ENCODE data around the gene ITFG1.
A peak's percentile ranks its signal among the peaks of the same experiment; 100 is the strongest.
"Not testable (repeated sequence)": the region's sequence is repeated elsewhere in the genome, so short reads cannot be mapped to it uniquely, and the experiment has no call there.

ITFG1 gene

DNA sequence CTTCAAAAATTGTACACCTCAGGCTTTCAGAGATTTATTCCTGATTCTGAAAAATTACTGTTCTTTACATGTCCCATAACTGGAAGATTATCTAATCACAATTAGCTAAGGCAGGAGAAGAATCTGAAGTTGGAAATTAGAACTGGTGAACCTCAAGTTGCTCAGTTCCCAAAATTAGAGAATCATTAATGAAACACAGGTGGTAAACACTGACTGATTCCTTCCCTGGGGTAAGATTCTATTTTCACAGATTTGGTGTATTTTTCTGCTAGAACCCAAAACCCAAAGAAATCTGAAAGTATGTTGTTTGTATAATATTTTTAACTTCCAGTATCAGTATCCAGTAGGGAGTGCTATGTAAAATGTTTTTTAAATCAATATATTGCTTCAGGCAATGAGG, 26.0 kb upstream of the ITFG1 start:
- peaks cover 8 to 14% of the 10 kb centered on the region in 2 donors for H3K4me1 Mint-ChIP-seq
- no peak for ATAC-seq (replicated peaks)
- H3K27me3 Mint-ChIP-seq = no peaks in the 10 kb centered on the region
- H3K9me3 Mint-ChIP-seq = peaks cover 0 to 12% of the 10 kb centered on the region in 2 donors
- H3K27ac Mint-ChIP-seq = no peak overlapping the region
- H3K36me3 Mint-ChIP-seq = peaks cover 52 to 65% of the 10 kb centered on the region in 2 donors
- peak overlapping the region in 1 of 2 donors; percentile 0 for H3K4me3 Mint-ChIP-seq
- DNase-seq = no peak

DNA sequence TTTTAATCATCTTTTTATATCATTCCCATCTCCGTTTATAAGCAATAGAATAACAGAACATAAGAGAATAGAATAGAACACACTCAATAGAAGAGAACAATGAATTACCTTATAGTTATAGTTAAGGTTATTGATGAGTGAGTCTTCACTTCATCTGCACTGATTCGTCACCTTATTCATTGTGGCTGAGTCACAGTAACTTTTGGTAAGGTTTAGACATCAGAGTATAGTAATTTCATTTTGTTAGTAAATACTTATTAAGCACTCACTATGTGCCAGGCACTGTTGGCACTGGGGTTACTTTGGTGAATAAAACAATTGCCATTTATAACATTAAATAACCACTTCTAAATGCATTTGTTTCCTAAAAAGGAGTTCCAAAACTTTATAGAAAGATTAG, 22.8 kb upstream of the ITFG1 start:
- peak overlapping the region; percentile 76 for H3K27ac Mint-ChIP-seq
- H3K27me3 Mint-ChIP-seq = no peaks in the 10 kb centered on the region
- H3K4me1 Mint-ChIP-seq = peaks cover 24 to 42% of the 10 kb centered on the region in 2 donors
- peaks cover 4 to 6% of the 10 kb centered on the region in 2 donors for H3K9me3 Mint-ChIP-seq
- ATAC-seq (replicated peaks) = no peak
- no peak for DNase-seq
- H3K4me3 Mint-ChIP-seq = no peak overlapping the region
- H3K36me3 Mint-ChIP-seq = peaks cover 39 to 57% of the 10 kb centered on the region in 2 donors

DNA sequence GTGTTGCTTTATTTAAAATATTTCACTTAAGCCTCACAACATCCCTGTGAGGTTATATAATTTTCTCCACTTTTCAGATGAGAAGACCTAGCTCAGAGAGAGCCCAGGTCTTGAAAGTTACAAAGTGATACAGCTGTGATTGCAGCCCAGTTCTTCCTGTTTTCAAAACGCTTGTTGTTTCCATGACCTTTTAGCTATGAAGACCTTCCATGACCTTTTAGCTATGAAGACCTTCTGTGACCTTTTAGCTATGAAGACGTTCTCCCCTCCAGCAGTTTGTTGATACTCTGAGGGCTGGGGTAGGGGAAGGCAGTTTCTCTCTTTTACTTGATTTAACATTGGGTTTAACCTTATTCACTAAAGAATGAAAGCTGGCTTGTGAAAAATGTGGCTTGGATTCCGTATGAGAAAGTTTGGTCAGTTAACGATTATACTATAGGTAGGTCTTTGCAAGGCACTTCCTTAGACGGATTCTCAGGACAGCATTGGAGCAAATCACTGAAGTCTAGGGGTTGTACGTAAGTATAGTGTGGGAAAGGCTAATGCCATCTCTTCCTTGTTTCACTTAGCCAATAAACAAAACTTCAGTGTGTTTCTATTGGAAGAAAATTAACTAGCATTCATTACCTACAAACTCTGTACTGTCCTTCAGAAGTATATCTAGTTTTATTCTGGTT, 21.0 kb upstream of the ITFG1 start:
- Mint-ChIP-seq H3K27me3 (no peaks in the 10 kb centered on the region), H3K4me1 (peaks cover 26 to 51% of the 10 kb centered on the region in 2 donors), H3K9me3 (peaks cover 0 to 4% of the 10 kb centered on the region in 2 donors), H3K36me3 (peaks cover 28 to 51% of the 10 kb centered on the region in 2 donors), H3K27ac (peak overlapping the region; percentile 91), H3K4me3 (peak overlapping the region; percentile 56 to 73)
- ATAC-seq (replicated peaks) (peak; percentile 88 to 90), DNase-seq (peak; percentile 36)

DNA sequence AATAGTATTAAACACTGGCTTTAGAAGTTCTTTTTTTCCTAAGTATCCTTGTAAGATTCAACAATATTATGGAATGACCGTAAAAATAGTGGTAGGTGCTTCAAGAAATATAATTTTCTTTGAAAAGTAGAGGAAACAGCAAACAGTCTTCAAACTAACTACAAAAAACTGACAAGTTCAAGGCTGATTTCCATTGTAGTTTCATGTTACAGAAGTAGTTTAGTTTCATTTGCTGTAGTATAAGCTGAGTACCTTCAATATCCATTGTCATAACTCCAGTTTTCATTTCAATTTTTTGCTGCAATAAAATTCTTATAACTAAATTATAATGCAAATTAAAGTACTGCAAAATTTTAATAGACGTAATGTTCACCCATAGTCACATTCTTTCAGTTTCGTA, 19.5 kb upstream of the ITFG1 start:
- no peak for ATAC-seq (replicated peaks)
- Mint-ChIP-seq H3K27me3 (no peaks in the 10 kb centered on the region), H3K36me3 (peaks cover 21 to 46% of the 10 kb centered on the region in 2 donors), H3K9me3 (peaks cover 0 to 4% of the 10 kb centered on the region in 2 donors), H3K4me3 (no peak overlapping the region), H3K4me1 (peaks cover 25 to 45% of the 10 kb centered on the region in 2 donors), H3K27ac (peak overlapping the region; percentile 75)
- no peak for DNase-seq

DNA sequence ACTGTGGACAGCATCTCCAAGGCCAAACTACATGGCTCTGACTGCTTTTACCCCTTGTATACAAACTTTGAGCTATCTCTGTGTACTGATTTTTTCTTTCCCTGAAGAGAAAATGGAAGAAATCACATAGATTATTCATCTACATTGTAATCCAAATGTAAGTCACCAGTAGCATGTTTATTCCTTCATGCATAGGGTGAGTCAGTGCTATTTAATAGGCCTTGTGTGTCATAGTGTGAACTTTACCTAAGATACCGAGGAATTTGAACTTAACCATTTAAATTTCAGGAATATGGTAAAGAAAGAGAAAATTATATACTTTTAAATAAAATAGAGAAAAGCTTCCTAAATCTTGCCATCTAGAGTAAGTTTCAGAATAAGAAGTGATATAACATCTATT, 16.8 kb upstream of the ITFG1 start:
- H3K27me3 Mint-ChIP-seq = no peaks in the 10 kb centered on the region
- H3K9me3 Mint-ChIP-seq = peaks cover 0 to 4% of the 10 kb centered on the region in 2 donors
- H3K4me3 Mint-ChIP-seq = no peak overlapping the region
- DNase-seq (no peak), ATAC-seq (replicated peaks) (no peak)
- H3K36me3 Mint-ChIP-seq = peaks cover 23 to 45% of the 10 kb centered on the region in 2 donors
- no peak overlapping the region for H3K27ac Mint-ChIP-seq
- H3K4me1 Mint-ChIP-seq = peaks cover 25 to 56% of the 10 kb centered on the region in 2 donors

DNA sequence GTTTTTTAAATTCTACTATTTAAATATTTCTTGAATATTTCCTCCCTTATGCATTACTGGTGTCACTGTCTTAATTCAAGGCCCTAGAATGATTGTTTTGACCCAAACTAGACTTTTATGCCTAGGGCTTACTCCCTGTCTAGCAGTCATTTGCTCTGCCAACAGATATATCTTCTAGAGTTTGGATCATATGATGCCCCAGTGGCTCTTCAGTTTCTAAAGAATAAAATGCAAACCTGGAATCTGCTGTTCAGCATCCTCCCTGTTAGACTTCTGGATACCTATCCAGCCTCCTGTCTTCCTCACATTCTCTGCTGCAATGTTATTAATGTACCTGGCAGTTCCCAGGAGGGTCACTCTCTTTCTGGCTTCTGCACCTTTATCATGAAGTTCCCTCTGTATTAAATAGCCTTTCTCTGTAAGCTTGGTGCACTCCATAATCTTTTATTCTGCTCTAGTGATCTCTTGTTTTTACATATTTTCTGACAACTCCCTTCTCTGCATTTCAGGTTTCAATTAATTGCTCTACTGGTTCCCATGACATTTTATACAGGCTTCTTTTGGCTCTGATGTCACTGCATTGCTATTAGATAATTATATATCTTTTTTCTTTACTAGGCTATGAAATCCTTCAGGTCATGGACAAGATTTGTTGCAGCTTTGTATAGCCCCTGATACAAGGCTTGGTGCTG, 15.9 kb upstream of the ITFG1 start:
- no peak for DNase-seq
- Mint-ChIP-seq H3K27me3 (no peaks in the 10 kb centered on the region), H3K27ac (peak overlapping the region; percentile 2), H3K36me3 (peaks cover 28 to 44% of the 10 kb centered on the region in 2 donors), H3K4me3 (peak overlapping the region; percentile 27 to 58), H3K9me3 (peaks cover 0 to 4% of the 10 kb centered on the region in 2 donors), H3K4me1 (peaks cover 23 to 57% of the 10 kb centered on the region in 2 donors)
- ATAC-seq (replicated peaks) = peak; percentile 41 to 48

DNA sequence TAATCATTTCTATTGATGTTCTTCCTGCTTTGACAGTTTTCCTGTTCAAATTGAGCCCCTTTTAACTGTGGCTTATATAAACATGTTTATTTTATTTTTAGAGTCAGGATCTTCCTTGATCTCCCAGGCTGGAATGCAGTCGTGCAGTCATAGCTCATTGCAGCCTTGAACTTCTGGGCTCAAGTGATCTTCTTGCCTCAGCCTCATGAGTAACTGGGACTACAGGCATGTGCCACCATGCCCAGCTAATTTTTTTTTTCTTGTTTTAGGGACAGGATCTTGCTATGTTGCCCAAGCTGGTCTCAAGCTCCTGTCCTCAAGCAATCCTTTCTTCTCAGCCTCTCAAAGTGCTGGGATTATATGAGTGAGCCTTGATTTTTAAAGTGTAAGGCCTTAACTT, 14.9 kb upstream of the ITFG1 start:
- Mint-ChIP-seq H3K36me3 (peaks cover 31 to 41% of the 10 kb centered on the region in 2 donors), H3K4me3 (no peak overlapping the region), H3K9me3 (peaks cover 0 to 2% of the 10 kb centered on the region in 2 donors), H3K4me1 (peaks cover 22 to 53% of the 10 kb centered on the region in 2 donors), H3K27ac (no peak overlapping the region), H3K27me3 (no peaks in the 10 kb centered on the region)
- DNase-seq (no peak), ATAC-seq (replicated peaks) (no peak)

DNA sequence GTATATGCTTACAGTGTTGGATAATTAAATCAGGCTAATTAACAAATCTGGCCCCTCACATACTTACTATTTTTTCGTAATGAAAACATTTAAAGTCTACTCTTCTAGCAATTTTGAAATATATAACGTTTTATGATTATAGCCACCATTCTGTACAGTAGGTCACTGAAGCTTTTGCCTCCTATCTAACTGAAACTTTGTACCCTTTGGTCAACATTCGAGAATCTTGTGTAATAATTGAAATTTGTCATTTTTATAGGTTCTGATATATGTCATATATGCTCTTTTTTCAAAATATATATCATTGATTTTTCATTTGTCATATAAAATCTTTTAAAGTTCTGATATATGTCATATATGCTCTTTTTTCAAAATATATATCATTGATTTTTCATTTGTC, 12.9 kb upstream of the ITFG1 start:
- Mint-ChIP-seq H3K27ac (no peak overlapping the region), H3K27me3 (no peaks in the 10 kb centered on the region), H3K4me1 (peaks cover 15 to 47% of the 10 kb centered on the region in 2 donors), H3K9me3 (peaks cover 0 to 2% of the 10 kb centered on the region in 2 donors), H3K4me3 (no peak overlapping the region), H3K36me3 (peaks cover 31 to 40% of the 10 kb centered on the region in 2 donors)
- ATAC-seq (replicated peaks) = no peak
- no peak for DNase-seq

DNA sequence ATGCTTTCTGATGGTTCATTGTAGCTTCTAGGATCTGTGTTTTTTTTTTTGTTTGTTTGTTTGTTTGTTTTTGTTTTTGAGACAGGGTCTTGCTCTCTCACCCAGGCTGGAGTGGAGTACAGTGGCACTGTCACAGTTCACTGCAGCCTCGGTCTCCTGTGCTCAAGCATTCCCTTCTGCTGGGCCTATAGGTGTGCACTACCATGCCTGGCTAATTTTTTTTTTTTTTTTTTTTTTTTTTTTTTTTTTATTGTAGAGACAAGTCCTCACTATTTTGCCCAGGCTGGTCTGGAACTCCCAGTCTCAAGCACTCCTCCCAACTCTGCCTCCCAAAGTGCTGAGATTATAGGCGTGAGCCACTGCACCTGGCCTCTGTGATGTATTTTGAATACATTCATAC, 12.1 kb upstream of the ITFG1 start:
- not testable (repeated sequence) for DNase-seq; H3K4me3 Mint-ChIP-seq; H3K9me3 Mint-ChIP-seq; ATAC-seq (replicated peaks); H3K27me3 Mint-ChIP-seq
- Mint-ChIP-seq H3K4me1 (peaks cover 19 to 49% of the 10 kb centered on the region in 2 donors), H3K36me3 (peaks cover 36 to 43% of the 10 kb centered on the region in 2 donors), H3K27ac (peak overlapping the region; percentile 47)

DNA sequence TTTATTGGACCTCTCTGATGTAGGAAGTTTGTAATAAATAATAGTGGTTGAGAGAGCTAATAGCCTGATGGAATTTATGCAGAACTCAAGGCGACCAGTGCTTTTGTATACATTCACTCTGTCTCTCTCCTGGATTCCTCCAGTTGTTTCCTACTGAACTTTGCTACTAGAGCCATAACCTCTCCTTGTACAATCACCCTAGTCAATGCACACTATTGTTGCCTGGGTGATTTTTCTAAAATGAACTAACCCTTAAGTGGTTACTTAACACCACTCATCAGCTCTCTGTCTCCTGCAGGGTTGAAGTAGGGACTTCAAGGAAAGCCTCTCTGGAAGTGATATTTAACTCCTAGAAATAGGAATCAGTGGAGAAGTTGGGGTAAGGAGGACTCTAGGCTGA, 9.9 kb upstream of the ITFG1 start:
- ATAC-seq (replicated peaks) (no peak), DNase-seq (no peak)
- Mint-ChIP-seq H3K36me3 (peaks cover 38% of the 10 kb centered on the region in 2 donors), H3K4me3 (no peak overlapping the region), H3K4me1 (peaks cover 18 to 46% of the 10 kb centered on the region in 2 donors), H3K27me3 (no peaks in the 10 kb centered on the region), H3K27ac (no peak overlapping the region), H3K9me3 (peaks cover 0 to 2% of the 10 kb centered on the region in 2 donors)

DNA sequence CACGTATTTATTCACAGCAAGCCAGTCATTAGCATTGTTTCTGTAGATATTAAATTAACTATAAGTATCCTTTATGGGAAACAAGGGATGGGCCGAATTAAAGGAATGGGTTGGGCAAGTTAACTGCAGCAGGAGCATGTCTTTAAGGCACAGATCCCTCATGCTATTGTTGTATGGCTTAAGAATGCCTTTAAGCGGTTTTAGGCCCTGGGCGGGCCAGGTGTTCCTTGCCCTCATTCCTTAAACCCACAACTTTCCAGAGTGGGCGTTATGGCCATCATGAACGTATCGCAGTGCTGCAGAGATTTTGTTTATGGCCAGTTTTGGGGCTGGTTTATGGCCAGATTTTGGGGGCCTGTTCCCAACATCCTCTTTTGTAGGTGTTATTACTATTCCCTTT, 9.3 kb upstream of the ITFG1 start:
- Mint-ChIP-seq H3K9me3 (peaks cover 0 to 2% of the 10 kb centered on the region in 2 donors), H3K4me1 (peaks cover 20 to 52% of the 10 kb centered on the region in 2 donors)
- no peak for ATAC-seq (replicated peaks)

DNA sequence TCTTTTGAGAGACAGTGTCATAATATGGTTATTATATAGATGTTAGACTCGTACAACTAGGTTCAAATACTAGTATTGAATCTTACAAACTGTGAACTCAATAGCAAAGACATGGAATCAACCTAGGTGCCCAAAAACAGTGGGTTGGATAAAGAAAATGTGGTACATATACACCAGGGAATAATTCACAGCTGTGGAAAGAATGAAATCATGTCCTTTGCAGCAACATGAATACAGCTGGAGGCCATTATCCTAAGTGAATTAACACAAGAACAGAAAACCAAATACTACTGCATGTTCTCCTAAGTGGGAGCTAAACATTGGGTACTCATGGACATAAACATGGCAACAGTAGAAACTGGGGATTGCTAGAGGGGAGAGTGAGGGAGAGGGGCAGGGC, 8.4 kb upstream of the ITFG1 start:
- Mint-ChIP-seq H3K36me3 (peaks cover 31 to 32% of the 10 kb centered on the region in 2 donors), H3K27ac (peak overlapping the region; percentile 16), H3K4me3 (no peak overlapping the region), H3K4me1 (peaks cover 20 to 56% of the 10 kb centered on the region in 2 donors), H3K27me3 (no peaks in the 10 kb centered on the region), H3K9me3 (peaks cover 0 to 2% of the 10 kb centered on the region in 2 donors)
- DNase-seq (no peak), ATAC-seq (replicated peaks) (no peak)

More for the DNA sequence above, 9.3 kb upstream of the ITFG1 start:
- no peaks in the 10 kb centered on the region for H3K27me3 Mint-ChIP-seq
- DNase-seq = no peak
- H3K4me3 Mint-ChIP-seq = no peak overlapping the region
- H3K27ac Mint-ChIP-seq = no peak overlapping the region
- H3K36me3 Mint-ChIP-seq = peaks cover 36 to 37% of the 10 kb centered on the region in 2 donors

DNA sequence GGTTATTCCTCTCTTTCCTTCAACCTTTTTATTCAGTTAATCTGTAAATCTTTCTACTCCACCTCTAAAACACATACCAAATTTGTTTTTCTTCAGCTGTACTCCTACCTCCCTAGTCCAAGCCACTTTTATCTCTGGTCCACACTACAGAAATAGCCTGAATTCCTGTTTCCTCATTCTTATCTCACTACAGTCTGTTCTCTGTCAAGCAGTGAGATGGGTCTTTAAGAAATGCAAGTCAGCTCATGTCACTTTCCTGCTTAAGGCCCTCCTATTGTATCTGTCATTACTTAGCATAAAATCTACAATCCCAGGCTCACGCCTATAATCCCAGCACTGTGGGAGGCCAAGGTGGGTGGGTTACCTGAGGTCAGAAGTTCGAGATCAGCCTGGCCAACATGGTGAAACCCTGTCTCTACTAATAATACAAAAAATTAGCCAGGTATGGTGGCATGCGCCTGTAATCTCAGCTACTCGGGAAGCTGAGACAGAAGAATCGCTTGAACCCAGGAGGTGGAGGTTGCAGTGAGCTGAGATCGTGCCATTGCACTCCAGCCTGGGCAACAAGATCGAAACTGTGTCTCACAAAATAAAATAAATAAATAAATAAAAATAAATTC, 7.3 kb upstream of the ITFG1 start:
- not testable (repeated sequence) for DNase-seq; ATAC-seq (replicated peaks)
- peaks cover 25 to 62% of the 10 kb centered on the region in 2 donors for H3K4me1 Mint-ChIP-seq

DNA sequence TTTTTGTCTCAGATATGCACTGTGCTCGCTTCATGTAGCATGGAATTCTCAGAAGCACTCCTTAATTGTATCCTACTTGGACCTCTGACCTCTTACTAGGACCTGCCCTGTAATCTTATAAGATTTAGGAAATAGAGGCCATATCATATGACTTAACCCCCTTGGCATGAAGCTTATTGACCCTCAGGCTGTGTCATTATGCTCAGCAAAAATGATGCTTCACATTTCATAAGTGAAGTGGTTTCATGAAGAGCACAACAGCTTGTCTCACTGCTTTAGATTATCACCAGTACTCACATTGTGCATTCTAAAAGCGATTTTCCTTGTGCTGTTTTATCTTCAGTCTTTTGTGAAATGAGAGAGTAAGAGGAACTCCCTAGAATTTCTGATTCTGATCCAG, 6.6 kb upstream of the ITFG1 start:
- peaks cover 27 to 62% of the 10 kb centered on the region in 2 donors for H3K4me1 Mint-ChIP-seq

More for the DNA sequence above, 7.3 kb upstream of the ITFG1 start:
- H3K27ac Mint-ChIP-seq, H3K27me3 Mint-ChIP-seq, H3K4me3 Mint-ChIP-seq, H3K9me3 Mint-ChIP-seq: not testable (repeated sequence)
- peaks cover 36 to 38% of the 10 kb centered on the region in 2 donors for H3K36me3 Mint-ChIP-seq

More for the DNA sequence above, 6.6 kb upstream of the ITFG1 start:
- no peak for DNase-seq
- Mint-ChIP-seq H3K4me3 (no peak overlapping the region), H3K27ac (no peak overlapping the region), H3K9me3 (peaks cover 0 to 2% of the 10 kb centered on the region in 2 donors), H3K27me3 (no peaks in the 10 kb centered on the region), H3K36me3 (peaks cover 35 to 38% of the 10 kb centered on the region in 2 donors)
- no peak for ATAC-seq (replicated peaks)
